NCI-H345 treated with DMSO at 0.1 percent for 48 hours (cell line): ENCODE results near the gene TLR3.
"Not testable (repeated sequence)": the region's sequence is repeated elsewhere in the genome, so short reads cannot be mapped to it uniquely, and the experiment has no call there.

Experiments used
- DNase-seq: peaks from one replicate; lab custom pipeline; 2025; ENCODE audit not compliant: unreplicated experiment; lab: John Stamatoyannopoulos, UW

TLR3 gene

GRCh38 chr4:186068581-186069348 lies at the start of gene TLR3:
Gene TLR3 (plus strand): TSS chr4:186069156. CDS start chr4:186076620, 7,464 bp downstream.
- no peak for DNase-seq

GRCh38 chr4:186019269-186019668 lies 49.7 kb upstream of the TLR3 start:
- DNase-seq, result no peak

GRCh38 chr4:186020106-186020792 lies 48.7 kb upstream of the TLR3 start:
- no peak for DNase-seq

- no peak for DNase-seq
Observed at GRCh38 chr4:186020793-186021407, 48.1 kb upstream of the TLR3 start.

- no peak for DNase-seq
Observed at GRCh38 chr4:186021461-186022167, 47.3 kb upstream of the TLR3 start.

GRCh38 chr4:186023975-186024374 lies 45.0 kb upstream of the TLR3 start:
- no peak for DNase-seq

GRCh38 chr4:186024637-186025407 lies 44.1 kb upstream of the TLR3 start:
- DNase-seq, result no peak

- no peak for DNase-seq
Observed at GRCh38 chr4:186025408-186025690, 43.6 kb upstream of the TLR3 start.

GRCh38 chr4:186027405-186027804 lies 41.6 kb upstream of the TLR3 start:
- DNase-seq, result no peak

- peak; percentile 41 for DNase-seq
Observed at GRCh38 chr4:186029571-186030398, 39.2 kb upstream of the TLR3 start.

GRCh38 chr4:186030399-186030775 lies 38.6 kb upstream of the TLR3 start:
- DNase-seq, result no peak

- no peak for DNase-seq
Observed at GRCh38 chr4:186030795-186031194, 38.2 kb upstream of the TLR3 start.

GRCh38 chr4:186032259-186032658 lies 36.7 kb upstream of the TLR3 start:
- DNase-seq, result no peak

- no peak for DNase-seq
Observed at GRCh38 chr4:186033027-186033426, 35.9 kb upstream of the TLR3 start.

GRCh38 chr4:186034613-186035012 lies 34.3 kb upstream of the TLR3 start:
- not testable (repeated sequence) for DNase-seq

- no peak for DNase-seq
Observed at GRCh38 chr4:186036976-186037581, 31.9 kb upstream of the TLR3 start.

- peak; percentile 19 for DNase-seq
Observed at GRCh38 chr4:186037692-186038658, 31.0 kb upstream of the TLR3 start.

GRCh38 chr4:186039697-186040096 lies 29.3 kb upstream of the TLR3 start:
- no peak for DNase-seq

GRCh38 chr4:186040316-186040715 lies 28.6 kb upstream of the TLR3 start:
- DNase-seq, result no peak
